Epidermal melanocyte (primary cell): ENCODE data around the gene MDM2.

ENCODE experiments used
- DNase-seq: peaks from one replicate; pipeline ENCODE4 v3.0.0; 2011; ENCODE audit warnings: low spot score; ENCODE audit not compliant: insufficient read length

MDM2 gene

DNA sequence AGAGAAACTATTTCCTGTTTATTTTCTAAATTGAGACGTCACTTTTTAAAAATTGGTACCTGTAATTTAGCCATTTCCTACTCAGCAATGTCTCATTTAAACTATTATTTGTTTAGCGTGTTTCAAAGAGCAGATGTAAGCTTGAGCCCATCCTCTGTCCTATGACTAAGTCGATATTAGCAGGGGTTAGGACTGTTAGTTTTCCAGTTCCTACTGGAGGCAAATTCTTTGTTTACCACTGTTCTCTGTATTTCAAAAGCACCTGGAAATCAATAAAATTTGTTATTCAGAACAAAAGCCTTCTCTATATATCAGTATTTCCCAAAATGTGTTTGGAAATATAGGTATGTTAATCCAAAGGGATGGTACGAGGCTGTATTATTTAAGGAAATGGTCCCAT lies 42.4 kb downstream of the MDM2 start:
- DNase-seq: no peak

DNA sequence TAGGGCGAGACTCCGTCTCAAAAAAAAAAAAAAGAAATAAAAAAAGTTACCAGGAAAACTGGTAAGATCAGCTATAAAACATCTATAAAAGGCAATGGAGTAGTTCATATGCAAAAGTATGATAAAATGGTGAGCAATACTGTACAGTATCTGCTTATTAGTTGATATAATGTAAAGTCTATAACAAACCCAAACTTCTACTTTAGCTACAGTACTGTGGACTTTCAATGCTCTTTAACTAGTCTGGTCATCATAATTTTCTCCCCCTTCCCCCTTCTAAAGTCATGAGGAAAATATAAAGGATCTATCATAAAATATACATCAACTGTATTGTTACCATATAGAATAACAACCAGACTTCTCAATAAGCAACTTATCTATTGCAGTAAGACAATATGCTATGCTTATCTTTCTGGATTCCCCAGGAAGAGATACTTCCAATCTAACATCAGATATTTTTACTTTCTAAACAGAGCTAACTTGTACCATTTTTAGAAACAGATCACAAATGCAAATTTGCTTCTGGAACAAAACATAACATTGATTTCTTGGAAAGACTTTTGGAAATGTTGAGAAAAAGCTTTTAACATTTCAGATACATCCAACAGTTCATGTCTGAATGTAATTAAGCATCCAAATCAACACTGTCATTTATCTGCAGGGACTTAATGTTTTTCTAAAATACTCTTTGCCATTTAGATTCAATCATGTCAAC lies 43.8 kb downstream of the MDM2 start:
- DNase-seq: no peak

DNA sequence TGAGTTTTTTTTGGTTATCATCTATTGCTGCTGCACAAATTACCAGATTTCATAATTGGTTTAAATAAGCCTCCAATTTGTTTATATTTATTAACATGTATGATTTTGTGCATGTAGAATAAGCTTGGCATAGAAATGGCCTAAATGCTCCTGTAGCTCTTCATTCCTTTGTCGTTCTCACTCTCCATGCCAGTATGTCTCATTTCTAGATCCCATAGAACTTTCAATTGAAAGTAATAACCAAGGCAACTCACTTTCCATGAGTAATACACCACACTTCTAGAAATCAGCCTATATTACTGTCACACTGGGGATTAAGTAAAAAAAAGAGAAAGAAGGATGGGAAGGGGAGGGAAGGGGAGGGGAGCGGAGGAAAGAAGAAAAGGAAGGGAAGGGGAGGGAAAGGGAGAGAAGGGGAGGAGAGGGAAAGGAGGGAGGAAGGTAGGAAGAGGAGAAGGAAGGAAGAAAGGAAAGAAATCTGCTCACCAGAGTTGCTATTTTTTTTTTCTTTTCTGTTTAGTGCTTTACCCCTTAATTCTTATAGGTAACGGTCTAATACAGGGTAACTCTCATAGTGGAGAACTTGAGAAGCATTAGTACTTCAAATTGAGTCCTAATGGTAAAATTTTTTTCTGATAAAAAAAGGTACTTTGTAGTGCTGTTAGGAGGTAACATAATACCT lies 45.6 kb downstream of the MDM2 start:
- no peak for DNase-seq

DNA sequence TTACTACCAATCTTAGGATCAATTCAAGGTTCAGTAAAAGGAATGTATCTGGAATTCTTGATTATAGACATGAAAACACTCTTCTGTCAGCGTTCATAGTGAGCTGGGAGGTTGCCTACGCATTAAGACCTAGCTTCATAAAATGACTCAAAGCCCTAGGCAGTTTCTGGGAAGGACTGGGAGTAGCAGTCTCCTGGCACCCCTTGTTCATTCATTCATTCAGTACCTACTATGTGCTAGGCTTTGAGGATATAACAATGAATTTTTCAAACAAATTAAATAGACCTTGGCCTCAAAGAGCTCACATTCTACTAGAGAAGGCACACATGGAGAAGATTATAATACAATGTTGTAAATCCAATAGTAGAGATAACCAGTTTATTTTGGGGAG lies 46.1 kb downstream of the MDM2 start:
- DNase-seq: no peak

DNA sequence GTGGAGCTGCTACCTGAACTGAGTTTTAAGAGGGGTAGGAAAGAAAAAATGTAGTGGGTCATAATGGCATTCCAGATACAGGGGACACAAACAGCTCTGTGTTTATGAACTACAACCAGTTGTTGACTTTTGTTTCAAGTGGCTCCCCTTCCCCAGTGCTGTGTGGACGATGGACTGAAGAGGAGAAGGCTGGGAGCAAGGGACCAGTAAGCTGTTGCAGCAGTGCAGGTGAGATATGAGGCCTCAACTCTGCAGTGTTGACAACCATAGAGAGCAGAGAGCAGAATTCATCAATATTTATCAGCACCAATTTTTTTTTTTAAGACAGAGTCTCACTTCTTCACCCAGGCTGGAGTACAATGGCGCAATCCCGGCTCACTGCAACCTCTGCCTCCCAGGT lies 46.6 kb downstream of the MDM2 start:
- no peak for DNase-seq

DNA sequence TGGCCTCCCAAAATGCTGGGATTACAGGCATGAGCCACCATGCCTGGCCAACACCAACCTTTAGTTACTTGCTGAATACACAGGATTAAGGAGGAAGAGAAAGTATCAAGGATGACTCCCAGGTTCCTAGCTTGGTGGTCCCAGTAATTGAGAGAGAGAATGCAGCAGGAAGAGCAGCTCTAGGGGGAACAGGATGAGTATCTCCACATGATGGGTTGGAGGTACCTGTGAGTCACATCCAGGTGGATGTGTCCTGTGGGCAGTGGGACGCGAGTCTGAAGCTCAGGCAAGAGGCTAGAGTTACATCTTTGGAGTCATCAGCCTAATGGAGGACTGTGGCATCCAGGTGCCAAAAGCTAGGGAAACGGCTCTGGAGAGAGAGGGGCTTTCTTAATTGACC lies 47.1 kb downstream of the MDM2 start:
- DNase-seq: no peak

DNA sequence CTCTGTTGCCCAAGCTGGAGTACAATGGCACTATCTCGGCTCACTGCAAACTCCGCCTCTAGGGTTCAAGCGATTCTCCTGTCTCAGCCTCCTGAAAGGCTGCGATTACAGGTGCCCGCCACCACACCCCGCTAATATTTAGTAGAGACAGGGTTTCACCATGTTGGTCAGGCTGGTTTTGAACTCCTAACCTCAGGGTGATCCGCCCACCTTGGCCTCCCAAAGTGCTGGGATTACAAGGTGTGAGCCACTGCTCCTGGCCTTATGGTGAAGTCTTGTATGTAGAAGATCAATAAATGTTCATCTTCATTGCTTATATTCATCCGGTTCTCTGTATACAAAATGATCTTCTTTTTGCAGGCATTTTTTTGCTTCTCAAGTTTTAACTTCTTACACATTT lies 47.8 kb downstream of the MDM2 start:
- no peak for DNase-seq

DNA sequence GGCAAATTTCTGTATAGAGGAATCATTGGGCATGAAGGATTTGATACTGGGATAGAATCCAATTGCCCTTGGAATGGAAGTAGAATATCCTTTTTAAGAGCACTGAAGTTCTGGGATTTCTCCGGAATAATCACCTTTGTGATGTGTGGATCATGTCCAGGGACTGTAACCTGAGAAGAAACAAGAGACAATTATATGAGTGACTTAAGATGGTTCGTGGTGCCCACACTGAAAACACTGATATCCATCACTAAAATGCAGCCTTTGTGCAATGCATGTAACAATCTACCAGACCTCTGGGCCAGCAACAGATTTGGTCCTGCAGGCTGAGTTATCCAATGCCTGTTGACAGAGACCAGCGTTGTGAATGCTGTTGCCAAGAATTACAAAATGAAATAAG lies 48.5 kb downstream of the MDM2 start:
- no peak for DNase-seq

DNA sequence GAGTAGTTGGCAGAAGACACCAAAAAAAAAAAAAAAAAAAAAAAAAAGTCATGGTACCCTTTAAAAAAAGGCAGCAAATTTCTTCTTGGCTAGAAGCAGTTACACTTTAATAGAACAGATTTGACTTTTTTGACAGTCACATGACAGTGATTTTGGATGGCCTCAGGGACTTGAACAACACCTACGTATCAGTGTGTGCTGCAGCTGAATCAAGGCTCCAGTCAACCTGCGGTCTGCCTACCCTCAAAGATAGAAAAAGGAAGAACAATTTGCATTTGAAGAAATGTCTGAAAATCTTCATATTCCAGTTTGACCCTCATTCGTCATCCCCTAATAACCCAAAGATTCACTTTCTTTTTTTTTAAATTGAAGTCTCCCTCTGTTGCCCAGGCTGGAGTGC lies 53.9 kb downstream of the MDM2 start:
- DNase-seq: no peak

DNA sequence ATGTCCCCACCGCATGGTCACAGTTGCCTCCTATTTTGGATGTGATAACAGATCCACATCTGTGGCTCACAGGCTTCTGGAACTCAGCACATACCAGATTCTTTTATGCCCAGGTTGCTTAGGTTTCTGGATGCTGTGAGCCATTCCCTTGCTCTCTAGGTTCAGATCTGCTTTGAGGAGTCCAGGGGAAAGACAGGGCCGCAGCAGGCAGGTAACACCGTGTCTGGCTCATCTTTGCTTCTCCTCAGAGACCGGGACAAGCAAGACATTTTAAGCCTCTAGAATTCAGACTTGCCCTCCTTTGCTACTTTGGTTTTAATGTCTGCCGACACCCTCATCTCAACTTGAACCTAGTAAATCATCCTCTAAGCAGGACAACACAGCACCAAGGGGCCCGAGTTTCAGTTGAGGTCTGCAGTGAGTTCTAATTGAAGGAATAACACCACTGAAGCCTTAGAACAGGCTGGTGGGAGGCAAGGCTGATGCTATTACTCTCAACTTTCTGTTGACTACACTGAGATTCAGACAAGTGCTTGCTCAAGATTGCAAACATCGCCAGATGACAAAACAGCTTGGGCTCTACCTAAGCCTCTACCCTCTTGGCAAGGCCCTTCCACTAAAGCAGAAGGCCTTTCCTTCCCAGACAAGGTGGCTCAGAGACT lies 55.3 kb downstream of the MDM2 start:
- DNase-seq: no peak

DNA sequence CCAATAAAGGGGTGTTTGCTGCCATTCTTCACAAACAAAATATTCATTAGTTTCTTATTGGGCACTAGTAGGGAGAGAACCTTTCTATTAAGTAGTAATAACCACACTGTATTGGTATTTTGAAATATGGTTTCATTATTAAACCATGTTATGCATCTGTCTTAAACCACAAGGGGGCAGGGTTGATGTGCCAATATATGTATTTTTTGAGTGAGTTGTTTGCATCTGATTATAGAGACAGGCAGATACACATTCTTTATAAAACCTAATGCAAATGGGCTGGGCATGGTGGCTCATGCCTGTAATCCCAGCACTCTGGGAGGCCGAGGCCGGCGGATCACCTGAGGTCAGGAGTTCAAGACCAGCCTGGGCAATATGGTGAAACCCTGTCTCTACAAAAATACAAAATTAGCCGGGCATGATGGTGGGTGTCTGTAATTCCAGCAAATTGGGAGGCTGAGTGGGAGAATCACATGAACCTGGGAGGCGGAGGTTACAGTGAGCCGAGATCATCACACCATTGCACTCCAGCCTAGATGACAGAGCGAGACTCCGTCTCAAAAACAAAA lies 56.0 kb downstream of the MDM2 start:
- DNase-seq: peak; percentile 26

DNA sequence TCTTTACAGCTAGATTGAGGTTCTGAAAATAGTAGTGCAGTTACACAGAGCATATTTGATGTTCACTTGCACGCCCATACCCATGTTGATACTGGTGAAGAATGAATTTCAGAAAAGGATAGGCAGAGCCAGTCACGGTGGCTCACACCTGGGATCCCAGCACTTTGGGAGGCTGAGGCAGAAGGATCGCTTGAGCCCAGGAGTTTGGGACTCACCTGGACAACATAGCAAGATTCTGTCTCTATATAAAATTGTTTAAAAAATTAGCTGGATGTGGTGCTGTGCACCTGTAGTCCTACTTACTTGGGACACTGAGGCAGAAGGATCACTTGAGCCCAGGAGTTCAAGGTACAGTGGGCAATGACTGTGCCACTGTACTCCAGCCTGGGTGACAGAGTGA lies 56.6 kb downstream of the MDM2 start:
- no peak for DNase-seq

DNA sequence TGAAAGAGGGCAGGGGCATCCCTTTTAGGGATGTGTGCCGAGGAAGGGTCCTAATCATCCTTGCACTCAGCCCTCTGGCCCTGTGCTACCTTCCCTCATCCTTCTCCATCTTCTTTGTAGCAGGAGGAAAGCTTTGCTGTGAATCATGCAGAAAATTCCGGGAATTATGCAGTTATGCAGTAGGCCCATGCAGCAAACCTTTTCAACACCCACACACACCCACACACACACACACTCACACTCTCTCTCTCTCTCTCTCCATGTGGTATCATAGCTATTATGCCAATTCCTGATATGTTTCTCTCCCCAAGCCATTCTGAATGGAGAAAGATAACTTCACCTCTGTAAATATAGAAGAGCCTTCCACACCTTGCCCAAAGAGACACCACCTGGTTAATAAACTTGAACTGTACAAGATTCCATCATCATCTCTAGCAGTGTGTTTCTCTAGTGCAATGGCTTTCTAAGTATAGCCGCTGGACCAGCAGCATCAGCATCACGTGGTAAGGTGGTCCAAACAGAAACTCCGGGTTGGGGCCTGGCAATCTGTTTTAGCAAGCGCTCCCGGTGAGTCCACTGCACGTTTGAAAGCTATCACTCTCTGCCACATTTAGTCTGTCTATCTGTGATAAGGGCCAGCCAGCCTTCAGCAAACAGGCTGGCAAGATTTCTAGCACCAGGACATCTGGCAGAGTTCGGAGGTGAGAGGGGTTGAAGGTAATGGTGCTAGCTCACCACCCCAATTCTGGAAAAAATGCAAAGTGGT lies 57.6 kb downstream of the MDM2 start:
- no peak for DNase-seq

DNA sequence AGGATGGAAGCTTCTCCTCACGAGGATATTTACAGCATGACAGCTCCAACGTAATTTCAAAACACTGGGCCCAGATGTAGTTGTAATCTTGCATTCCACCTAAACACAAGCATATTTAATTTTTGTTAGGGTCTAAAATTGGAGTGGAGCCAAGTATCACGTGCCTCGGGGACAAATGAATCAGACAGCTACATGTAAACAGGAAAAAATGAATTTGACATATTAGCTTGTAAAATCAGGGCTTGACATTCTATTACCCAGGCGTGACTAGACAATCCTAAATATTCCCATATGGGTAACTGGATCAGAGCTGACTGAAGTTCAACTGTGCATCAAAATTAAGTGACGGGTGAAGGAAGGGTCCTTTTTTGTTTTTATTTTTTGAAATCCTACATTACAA lies 59.0 kb downstream of the MDM2 start:
- no peak for DNase-seq

DNA sequence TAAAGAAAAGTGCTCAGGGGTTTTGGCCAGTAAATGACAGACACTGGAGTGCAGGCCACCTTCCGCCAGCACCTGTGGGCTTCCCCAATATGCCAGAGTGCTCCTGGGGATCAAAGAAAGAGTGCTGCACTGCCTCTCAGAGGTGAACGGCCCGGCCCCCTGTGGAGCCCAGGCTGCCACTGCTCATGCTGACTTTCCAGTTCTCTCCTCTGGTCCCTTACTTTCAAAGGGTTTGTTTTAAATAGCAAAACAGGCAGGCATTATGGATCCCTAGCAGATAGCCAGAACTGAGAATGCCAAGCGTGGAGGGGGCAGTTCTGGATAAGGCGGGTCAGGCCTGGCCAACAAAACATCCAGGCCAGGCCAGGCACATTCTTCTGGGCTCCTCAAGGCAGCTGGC lies 59.6 kb downstream of the MDM2 start:
- no peak for DNase-seq

DNA sequence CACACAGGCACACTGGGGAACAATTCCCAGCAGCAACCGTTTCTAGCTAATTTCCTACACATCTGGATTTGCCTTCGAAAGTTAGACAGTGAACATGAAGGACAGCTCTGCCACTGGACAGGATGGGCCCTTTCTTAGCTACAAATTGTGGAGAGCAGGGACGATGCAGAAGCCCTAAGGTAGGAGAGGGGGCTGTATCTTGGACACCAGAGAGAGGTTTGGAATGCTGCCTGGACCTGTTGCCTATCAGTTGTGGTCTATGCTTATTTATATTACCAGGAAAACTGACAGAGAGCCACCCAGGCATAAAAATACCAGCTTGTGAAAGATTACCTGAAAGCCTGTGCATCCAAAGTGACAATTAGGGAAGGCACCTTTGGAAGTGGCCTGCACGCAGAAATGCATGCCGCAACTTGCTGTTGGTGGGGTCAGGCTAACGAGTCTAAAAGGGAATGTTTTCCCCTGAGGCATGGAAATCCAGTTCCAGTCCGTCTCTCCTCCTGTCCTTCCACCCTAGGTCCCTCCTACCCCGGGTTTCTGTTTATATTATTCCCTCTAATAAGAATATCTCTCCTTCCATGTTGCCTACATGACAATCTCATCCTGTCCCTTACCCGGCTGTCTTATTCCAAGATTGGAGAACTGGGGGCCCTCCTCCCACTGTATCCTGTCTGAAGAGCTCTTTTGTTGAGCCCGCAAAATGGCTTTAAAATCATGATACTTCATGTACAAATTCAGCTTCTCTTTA lies 60.2 kb downstream of the MDM2 start:
- DNase-seq: no peak

DNA sequence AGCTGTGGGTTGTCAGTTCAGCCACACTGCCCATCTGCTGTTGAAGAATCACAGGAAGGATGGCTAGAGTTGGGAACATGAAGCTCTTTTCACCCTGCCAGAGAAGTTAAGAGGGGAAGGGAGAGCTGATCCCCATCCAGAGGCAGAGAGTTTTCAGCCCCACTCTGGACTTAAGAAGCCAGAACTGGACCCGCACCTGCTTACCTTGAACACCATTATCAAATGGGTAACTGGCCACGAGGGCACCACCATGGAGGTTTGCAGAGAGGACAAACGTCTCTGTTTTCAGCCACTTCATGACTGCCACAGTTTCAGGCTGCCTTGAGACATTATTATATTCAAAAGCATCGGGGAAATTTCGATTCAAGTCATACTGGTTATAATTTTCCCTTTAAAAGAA lies 62.0 kb downstream of the MDM2 start:
- no peak for DNase-seq

DNA sequence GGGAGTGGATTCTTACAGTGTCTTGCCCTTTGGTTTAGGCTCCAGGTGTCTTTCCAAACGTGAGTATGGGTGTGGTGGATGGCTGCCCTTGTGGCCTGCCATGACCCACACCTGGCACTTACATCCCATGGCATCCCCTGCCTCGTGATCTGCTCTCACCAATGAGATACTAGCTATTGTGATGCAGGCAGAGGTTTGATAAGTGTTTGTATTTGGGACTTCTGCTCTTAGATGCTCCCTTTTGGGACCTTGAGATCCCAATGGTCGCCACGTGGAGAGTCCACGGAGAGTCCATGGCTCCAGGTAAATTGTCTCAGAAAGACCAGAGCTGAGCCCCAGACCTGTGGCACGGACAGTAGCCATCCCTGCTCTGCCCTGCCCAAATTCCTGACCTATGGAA lies 62.5 kb downstream of the MDM2 start:
- DNase-seq: no peak

DNA sequence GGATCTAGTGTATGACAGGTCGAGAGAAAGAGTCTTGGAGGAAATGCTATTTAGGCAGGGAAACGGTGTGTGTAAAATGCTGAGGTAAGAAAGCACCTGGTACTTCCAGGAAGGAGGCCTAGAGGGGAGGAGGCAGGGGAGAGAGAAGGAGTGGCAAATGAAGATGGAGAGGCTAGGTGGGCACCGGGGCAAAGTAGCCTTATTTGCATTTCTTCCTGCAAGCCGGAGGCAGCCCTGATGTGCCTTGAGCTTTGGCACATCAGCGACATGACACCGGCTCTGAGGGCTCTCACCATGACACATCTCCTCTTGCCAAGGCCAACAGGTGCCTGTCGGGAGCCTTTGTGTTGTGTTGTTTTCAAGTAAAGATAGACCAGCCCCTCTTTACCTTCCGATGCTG lies 63.4 kb downstream of the MDM2 start:
- no peak for DNase-seq

DNA sequence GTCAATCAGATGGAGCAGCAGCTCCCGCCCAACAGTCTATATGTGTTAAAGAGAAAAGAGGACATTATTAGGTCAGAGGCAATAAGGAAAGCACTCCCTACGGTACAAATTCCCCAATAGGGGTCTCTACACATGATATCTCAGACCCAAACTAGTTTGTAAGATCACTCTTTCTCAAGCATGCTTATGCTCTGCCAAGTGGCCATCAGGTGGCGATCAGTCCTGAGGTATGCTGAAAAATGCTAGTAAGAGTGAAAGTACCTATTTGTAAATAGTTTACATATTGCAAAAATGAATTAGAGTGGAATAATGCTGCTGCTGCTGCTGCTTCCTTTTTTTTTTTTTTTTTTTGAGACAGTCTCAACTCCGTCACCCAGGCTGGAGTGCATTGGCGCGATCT lies 63.9 kb downstream of the MDM2 start:
- no peak for DNase-seq

DNA sequence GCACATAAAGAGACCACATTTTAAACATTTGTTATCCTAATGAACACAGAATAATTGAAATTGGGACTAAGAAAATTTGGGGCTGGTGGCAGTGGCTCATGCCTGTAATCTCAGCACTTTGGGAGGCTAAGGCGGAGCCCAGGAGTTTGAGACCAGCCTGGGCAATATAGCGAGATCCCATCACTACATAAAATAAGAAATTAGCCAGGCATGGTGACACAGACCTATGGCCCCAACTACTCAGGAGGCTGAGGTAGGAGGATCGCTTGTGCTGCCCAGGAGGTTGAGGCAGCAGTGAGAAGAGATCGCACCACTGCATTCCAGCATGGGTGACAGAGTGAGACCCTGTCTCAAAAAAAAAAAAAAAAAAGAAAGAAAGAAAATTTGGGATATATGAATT lies 65.3 kb downstream of the MDM2 start:
- no peak for DNase-seq
